ENCODE results near the gene NOS1AP.

DNA sequence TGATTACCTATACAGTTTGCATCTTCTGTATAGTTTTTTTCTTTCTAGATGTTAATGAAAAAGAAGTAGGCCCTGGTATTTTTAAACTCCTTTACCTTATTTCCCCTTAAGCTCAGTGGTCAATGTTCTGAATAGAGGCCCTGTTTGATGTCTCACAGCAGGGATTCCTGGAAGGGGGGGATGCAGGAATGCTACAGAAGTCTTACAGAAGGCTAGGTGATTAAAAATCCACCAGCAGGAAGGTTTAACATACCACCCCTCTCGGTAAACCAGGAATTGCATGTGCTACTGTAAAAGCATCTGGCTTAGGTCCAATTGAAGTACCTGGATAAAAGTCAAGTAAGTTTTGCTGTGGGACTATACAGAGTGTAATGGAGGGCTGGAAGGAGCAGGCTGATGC, 78.3 kb downstream of the NOS1AP start:
- TF ChIP-seq, protein P1, sequence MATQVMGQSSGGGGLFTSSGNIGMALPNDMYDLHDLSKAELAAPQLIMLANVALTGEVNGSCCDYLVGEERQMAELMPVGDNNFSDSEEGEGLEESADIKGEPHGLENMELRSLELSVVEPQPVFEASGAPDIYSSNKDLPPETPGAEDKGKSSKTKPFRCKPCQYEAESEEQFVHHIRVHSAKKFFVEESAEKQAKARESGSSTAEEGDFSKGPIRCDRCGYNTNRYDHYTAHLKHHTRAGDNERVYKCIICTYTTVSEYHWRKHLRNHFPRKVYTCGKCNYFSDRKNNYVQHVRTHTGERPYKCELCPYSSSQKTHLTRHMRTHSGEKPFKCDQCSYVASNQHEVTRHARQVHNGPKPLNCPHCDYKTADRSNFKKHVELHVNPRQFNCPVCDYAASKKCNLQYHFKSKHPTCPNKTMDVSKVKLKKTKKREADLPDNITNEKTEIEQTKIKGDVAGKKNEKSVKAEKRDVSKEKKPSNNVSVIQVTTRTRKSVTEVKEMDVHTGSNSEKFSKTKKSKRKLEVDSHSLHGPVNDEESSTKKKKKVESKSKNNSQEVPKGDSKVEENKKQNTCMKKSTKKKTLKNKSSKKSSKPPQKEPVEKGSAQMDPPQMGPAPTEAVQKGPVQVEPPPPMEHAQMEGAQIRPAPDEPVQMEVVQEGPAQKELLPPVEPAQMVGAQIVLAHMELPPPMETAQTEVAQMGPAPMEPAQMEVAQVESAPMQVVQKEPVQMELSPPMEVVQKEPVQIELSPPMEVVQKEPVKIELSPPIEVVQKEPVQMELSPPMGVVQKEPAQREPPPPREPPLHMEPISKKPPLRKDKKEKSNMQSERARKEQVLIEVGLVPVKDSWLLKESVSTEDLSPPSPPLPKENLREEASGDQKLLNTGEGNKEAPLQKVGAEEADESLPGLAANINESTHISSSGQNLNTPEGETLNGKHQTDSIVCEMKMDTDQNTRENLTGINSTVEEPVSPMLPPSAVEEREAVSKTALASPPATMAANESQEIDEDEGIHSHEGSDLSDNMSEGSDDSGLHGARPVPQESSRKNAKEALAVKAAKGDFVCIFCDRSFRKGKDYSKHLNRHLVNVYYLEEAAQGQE (IDR thresholded peaks at IDR 0.05; ENCODE audit: low read depth, low read length) = no peak
- TF ChIP-seq, protein P2, sequence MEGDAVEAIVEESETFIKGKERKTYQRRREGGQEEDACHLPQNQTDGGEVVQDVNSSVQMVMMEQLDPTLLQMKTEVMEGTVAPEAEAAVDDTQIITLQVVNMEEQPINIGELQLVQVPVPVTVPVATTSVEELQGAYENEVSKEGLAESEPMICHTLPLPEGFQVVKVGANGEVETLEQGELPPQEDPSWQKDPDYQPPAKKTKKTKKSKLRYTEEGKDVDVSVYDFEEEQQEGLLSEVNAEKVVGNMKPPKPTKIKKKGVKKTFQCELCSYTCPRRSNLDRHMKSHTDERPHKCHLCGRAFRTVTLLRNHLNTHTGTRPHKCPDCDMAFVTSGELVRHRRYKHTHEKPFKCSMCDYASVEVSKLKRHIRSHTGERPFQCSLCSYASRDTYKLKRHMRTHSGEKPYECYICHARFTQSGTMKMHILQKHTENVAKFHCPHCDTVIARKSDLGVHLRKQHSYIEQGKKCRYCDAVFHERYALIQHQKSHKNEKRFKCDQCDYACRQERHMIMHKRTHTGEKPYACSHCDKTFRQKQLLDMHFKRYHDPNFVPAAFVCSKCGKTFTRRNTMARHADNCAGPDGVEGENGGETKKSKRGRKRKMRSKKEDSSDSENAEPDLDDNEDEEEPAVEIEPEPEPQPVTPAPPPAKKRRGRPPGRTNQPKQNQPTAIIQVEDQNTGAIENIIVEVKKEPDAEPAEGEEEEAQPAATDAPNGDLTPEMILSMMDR (IDR thresholded peaks at IDR 0.05) = no peak
- TF ChIP-seq EP300 (IDR thresholded peaks at IDR 0.05; ENCODE audit: borderline replicate concordance in 1 of 2, low read depth in 1 of 2, low read length in 1 of 2) = no peak
- no peak for TF ChIP-seq ELF1 (IDR thresholded peaks at IDR 0.05)
- TF ChIP-seq NFIC (IDR thresholded peaks at IDR 0.05; ENCODE audit: borderline replicate concordance) = no peak
- TF ChIP-seq, protein P3, sequence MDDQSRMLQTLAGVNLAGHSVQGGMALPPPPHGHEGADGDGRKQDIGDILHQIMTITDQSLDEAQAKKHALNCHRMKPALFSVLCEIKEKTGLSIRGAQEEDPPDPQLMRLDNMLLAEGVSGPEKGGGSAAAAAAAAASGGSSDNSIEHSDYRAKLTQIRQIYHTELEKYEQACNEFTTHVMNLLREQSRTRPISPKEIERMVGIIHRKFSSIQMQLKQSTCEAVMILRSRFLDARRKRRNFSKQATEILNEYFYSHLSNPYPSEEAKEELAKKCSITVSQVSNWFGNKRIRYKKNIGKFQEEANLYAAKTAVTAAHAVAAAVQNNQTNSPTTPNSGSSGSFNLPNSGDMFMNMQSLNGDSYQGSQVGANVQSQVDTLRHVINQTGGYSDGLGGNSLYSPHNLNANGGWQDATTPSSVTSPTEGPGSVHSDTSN (IDR thresholded peaks at IDR 0.05) = no peak
- no peak for TF ChIP-seq EZH2phosphoT487 (IDR thresholded peaks at IDR 0.05; ENCODE audit: borderline replicate concordance, low read depth)
- no peak for TF ChIP-seq JUND (IDR thresholded peaks at IDR 0.05)
- TF ChIP-seq, protein P4, sequence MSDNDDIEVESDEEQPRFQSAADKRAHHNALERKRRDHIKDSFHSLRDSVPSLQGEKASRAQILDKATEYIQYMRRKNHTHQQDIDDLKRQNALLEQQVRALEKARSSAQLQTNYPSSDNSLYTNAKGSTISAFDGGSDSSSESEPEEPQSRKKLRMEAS (IDR thresholded peaks at IDR 0.05; ENCODE audit: low read depth) = no peak

Measured in SK-N-SH (cell line).